ENCODE measurements around the gene M1AP.

- TF ChIP-seq CTCF (IDR thresholded peaks at IDR 0.05; ENCODE audit: low read length), result no peak
- no peak for TF ChIP-seq EZH2 (optimal IDR thresholded peaks at IDR 0.05; ENCODE audit: low read depth, low read length)
Measured at GRCh38 chr2:74645344-74645743, 2.8 kb downstream of the M1AP start.

All from MM.1S (cell line).